Stimulated activated CD8-positive, alpha-beta memory T cell treated with anti-CD3 and anti-CD28 coated beads, Interleukin-15, amount 100 ng/mL, for 24 hours (primary cell): Measurements from ENCODE around the gene GASK1A.
"Not testable (repeated sequence)": the region's sequence is repeated elsewhere in the genome, so short reads cannot be mapped to it uniquely, and the experiment has no call there.

Source experiments
- DNase-seq: peaks from one replicate; pipeline ENCODE4 v3.0.0-alpha.2; 2020; ENCODE audit warnings: low read depth

Gene GASK1A

DNA sequence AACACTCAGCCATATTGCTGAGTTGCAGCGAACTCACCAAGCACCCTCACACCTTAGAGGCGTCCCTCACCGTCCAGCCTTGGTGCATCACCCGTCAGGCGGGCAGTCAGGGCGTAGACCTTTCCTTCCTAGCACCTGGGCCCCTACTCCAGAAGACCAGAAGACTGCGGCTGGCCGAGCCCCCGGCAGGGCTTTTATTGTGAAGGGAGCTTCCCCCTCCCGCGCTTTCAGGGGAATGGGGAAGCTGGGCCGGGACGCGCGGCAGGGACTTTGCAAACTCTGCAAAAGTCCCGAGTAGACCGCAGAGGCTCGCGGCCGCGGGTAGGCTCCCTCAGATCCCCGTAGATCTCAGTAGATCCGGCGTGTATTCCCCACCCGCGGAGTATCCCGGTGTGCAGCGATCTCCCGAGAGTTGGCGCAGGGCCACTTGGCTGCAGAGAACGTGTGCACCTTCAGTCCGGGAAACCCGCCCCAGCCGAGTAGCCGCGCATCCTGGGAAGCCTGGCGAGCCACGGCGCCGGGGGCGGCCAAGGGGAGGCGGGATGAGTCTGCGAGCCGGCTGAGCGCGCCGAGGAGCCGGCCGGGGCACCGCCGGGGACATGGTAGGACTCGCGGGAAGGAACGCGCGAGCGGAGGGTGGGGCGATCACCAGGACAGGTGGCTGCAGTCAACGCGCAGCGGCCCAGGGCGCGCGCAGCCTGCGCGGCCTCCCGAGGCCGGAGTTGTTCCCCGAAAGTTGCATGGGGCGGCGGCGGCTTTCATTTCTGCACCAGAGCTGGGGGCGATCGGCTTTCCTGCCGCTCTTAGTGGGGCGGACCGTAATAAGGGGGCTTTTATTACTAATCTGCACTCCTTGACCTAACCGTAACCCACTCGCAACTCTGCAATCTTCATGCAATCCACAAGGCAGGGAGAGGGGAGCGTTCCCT lies at the start of gene GASK1A:
TSS of gene GASK1A (plus strand) at position 268 of the 929 bp plus-strand sequence. CDS start at position 600, 332 bp downstream.
- no peak for DNase-seq

DNA sequence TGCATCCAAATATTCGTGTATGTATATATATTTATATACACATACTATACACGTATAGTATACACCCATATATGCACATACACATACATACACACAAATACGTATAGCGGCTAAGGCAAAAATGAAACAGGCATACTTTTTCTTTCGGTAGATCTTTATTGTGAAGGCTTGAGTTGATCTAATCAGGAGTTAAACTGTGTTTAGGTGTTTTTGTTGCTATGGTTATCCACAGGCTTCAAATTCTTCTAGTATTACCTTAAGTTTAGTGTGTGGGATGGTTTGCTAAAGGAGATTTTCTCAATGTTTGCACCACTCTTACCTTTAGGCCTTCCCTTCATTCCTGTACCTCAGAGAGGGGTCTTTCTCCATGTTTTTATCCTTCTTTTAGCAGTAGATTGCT lies 45.0 kb upstream of the GASK1A start:
- no peak for DNase-seq

DNA sequence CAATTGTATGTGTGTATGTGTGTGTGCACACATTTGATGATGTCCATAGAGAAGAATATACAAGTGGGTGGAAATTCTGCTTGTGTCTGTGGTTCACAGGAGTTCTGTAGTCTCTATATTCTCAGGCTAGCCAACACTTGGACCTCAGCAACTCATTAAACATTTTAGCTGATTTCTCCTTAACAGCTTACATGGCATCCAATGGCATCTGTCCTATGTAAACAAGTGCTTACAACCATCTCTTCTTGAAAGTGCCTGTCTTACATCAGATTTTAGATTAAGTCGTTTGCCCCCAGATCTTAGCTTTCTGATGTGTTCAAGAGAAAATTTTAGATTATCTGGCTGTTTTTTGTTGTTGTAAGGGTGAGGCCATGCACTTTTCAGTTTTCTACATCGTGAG lies 44.2 kb upstream of the GASK1A start:
- DNase-seq = no peak

DNA sequence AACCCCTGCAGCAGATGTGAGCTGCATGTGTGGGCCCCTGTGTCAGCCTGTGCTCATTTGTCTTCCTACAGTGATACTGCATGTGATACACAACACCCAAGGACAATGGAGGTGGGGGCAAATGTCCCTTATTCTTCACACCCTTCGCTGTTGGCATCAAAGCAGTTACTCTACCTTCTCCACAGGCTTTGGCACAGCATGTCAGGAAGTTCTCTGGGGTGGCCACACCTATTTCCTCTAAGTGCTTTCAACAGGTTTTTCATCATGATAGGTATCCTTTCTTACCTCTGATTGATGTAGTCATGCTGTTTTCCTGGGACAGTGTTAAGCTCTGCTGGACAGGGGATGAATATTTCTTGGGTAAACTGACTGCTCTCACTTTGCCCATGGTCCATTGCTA lies 43.6 kb upstream of the GASK1A start:
- DNase-seq = no peak

DNA sequence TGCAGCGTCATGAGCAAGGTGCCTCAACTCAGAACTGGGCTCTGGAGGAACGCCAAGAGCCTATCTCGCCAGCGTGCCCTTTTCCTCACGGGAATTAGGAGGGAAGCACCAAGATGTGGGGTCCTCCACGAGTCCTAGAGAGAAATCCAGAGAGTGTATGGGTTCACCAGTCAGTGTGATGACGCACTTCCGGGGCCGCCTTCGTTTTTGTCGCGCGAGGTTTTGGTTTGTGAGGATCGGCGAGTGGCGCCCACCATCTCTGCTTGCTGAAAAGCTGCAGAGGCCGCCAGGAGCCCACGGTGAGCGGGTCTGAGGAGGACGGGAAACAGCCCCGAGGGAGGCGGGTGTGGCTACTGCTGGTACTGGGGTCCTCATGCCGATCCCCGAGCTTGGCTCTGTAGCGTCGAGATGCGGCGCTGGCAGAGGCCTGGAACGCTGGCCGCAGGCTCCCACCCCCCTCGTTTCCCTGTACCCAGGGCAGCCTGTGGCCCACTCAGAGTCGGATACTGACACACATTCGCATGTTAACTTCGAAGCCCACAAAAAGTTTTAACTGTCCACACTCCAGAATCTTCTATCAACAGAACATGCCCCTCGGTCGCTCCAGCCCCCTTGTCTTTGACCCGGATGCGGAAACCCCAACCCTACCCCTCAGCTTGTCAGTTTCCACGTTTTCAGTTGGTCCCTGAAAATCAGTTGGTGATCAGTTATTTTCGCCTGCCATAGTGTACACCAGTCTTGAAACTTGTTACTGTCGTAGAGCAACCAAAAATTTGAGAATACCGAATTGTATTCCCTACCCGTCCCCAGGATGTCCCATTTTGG lies 42.7 kb upstream of the GASK1A start:
- no peak for DNase-seq

DNA sequence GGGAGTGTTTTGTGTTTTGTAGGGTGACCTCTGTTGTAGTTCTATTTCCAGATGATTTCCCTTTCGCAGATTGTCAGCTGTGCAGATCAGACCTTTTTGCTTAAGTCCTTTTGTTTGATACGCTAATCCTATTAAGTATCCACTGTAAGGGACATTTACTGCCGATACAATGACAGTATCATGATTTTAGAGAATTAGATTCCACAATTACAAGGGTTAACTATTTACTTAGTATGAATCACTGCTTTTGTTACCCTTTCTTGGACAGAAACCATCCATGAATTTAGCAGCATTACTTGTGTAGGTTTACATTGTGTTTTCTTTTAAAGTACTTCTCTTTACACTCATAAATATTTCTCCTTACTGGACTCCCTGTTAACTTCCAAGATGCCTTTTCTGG lies 41.8 kb upstream of the GASK1A start:
- no peak for DNase-seq

DNA sequence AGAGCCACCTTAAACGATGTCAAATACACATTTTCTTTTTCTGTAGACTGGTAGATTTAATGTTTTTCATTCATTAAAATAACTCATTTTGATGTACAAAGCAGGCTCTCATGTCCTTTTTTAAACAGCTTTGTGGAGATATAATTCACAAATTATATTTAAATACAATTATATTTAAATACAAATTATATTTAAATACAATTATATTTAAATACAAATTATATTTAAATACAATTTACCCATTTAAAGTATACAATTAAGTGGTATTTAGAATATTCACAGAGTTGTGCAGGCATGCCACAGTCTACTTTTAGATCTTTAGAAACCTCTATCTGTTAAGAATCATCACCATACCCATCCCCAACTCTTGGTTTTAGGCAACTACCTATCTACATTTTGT lies 36.4 kb upstream of the GASK1A start:
- no peak for DNase-seq

DNA sequence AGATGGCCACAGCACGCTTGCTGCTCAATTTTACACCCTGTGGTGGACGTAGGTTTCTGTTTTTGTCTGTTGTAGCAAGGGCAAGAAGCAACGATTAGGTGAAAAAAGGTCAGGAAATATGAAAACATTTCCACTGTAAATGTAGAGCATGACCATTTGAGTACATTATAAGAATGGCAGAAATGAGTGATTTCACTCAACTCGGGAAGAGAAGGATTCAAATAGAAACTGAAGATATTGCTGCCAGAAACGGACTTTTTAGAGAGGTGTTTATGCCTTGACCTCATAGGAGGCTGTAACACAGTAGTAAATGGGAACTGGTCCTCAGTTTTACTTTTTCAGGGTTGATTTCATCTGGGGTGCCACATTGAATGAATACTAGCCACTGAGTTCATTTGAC lies 33.1 kb upstream of the GASK1A start:
- DNase-seq = no peak

DNA sequence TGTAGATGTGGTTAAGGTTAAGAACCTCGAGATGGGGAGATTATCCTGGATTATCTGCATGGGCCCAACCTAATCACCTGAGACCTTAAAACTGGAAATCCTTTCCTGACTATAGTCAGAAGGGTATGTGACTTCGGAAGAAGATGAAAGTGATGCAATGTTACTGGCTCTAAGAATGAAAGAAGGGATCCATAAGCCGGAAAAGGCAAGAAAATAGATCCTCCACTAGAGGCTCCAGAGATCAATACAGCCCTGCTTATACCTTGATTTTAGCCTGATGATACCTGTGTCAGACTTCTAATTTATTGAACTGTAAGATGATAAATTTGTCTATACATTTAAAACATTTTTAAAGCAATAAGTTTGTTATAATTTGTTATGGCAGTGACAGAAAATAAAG lies 21.5 kb upstream of the GASK1A start:
- no peak for DNase-seq

DNA sequence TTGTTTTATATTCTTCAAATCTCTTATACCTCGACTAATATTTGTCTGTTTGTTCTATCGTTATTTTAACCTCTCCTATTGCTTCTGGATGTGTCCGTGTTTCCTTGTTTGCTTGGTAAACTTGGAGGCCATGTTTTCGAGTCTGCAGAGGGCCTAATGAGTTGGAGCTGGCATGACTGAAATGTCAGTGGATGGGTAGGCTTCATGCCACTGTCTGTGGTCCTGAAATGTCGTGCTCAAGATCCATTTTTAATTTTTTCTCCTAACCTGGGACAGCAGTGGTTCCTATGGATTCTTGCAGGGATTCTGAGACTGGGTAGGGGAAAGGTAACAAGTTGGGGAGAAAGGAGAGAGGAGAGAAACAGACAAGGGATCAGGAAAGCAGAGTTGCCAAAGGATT lies 18.8 kb upstream of the GASK1A start:
- DNase-seq = no peak

DNA sequence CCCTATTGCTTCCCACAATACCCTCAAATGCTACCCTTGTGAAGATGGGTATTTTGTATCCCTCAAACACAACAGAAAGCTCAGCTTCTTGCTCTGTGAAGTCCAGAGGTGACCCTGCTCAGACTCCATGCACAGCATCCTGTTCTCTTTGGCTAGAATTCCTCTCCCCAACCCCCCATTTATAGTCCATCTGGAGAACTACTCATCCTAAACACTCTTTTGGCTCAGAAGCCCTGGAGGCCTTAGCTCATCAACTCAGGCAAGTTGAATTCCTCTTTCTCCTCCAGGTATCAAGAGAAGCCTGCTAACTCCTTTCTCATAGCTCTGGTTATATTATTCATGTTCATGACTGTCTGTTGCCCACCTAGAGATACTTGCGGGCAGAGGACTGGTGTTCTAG lies 18.3 kb upstream of the GASK1A start:
- DNase-seq = no peak

DNA sequence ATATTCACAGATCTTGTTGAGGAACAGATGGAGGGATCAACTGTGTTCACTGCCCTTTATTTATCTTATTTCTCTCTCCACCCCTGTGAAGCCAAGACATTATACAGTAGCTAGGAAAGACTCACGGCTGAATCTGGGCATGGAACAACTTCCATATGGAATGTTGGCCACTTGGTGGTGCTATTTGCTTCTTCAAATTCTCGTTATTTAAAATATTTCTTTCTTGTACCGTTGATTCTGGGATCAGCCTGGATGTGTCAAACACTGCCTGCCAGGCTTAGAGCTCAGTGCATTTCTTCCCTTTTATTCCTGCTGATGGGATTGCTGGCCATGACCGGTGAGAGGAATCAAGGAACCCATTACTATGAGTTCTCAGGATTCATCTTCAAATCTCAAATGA lies 17.5 kb upstream of the GASK1A start:
- no peak for DNase-seq

DNA sequence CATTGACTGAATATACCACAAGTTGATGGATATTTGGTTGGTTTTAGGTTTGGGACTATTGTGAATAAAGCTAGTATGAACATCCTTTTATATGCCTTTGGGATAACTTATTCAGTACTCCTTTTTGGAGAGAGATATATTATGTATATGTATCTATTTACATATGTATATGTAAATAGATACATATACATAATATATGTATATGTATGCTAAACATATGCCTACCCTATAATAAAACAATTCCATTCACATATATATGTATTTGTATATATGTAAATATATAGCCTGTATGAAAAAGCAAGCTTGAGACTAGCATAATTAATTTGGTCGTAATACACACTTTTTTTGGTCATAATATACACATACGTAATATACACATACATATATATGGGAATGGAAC lies 15.8 kb upstream of the GASK1A start:
- DNase-seq = no peak

DNA sequence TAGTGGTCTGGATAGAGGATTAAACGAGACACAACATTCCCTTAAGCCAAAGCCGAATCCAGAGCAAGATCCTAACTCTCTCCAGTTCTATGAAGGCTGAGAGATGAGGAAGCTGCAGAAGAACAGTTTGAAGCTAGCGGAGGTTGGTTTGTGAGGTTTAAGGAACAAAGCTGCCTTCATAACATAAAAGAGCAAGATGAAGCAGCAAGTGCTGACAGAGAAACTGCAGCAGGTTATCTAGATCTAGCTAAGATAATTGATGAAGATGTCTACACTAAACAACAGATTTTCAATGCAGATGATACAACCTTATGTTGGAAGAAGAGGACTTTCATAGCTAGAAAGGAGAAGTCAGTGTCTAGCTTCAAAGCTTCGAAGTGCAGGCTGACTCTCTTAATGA lies 14.8 kb upstream of the GASK1A start:
- no peak for DNase-seq

DNA sequence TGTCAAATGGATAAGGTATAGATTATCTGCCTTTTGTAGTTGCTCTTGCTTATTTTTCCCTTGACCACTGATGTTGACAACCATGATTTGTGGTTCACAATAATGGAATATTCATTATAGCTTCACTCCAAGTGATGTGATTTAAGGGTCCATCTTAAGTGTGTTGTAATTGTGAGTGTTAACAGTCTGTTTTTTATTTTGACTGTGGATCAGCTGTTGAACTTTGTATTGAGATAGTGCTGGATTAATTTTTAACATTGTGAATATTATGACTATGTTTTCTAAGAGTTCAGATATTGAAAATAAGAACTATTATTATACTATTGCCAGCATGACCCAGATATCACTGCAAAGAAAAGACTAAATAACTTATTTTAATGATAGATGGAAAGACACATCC lies 8.6 kb upstream of the GASK1A start:
- no peak for DNase-seq

DNA sequence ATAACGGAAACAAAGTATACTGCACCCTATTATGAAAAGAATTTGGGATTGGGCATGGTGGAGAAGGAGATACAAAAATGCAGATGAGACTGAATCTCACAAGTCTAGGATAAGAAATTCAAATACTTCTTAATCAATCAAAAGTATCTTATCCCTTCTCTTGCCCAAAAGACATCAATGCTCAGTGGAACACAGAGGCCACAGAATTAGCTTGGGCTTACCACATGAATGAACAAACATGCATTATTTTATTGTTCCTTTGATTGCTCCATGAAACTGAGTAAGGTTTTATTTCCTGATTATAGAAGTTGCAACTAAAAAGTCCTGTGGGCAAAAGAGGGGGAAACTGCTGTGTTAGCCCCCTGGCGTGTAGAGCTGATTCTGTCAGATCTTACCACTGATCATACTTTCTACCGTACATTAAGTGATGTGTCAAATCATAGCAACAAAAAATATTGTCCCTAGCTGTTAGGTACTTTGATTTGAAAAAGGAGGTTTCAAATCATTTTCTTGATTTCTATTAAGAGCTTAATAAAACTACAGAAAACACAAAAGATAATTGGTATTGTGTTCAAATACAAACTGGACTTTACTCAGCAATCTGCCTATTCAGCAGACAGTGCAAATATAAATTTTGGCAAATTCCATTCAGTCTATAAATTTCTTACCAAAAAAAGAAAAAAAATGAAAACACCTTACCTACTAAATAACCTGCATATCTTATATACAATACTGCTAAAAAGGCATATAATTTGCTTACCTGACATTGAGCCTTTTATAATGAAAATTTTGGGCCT lies 7.9 kb upstream of the GASK1A start:
- DNase-seq = no peak

DNA sequence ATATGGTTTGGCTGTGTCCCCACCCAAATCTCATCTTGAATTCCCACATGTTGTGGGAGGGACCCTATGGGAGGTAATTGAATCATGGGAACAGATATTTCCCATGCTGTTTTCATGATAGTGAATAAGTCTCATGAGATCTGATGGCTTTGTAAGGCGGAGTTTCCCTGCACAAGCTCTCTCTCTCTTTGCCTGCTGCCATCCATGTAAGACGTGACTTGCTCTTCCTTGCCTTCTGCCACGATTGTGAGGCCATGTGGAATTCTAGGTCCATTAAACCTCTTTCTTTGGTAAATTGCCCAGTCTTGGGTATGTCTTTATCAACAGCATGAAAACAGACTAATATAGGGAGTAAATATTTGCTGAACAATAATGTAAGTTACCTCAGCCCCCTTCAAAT lies 4.2 kb upstream of the GASK1A start:
- not testable (repeated sequence) for DNase-seq

DNA sequence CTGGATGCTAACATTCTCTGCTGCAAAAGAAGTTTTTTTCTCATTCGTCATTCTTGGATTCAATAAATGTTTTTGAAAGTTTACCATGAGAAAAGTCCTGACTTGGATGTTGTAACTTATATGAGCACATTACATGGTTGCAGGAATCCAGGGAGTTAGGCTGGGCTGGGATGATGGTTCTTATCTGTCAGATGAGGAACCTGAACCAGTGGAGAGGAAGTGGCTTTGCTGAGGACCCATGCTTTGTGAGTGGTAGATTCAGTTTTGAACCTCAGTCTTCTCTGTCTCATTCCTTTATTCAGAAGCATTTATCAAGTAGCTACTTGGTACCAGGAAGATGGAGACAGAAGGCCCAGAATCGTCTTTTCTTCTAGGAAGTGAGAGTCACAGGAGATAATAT lies 3.7 kb upstream of the GASK1A start:
- no peak for DNase-seq

DNA sequence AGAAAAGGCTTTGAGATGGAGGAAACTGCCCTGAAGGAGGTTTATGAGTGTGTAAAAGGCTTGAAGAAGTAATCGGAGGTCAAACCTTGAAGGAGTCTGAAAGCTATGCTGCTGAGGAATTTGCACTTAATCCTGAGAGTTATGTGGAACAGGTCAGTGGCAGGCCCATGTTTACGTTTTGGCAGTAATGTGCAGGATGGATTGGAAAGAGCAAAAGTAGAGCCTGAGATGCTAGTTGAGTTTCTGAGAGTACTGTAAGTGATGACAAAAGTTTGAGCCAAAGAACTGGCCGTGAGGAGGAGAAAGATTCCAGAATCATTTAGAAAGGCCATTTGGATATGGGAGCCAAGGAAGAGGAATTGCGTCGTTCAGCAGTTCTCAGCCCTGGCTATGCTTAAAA lies 3.2 kb upstream of the GASK1A start:
- DNase-seq = no peak

DNA sequence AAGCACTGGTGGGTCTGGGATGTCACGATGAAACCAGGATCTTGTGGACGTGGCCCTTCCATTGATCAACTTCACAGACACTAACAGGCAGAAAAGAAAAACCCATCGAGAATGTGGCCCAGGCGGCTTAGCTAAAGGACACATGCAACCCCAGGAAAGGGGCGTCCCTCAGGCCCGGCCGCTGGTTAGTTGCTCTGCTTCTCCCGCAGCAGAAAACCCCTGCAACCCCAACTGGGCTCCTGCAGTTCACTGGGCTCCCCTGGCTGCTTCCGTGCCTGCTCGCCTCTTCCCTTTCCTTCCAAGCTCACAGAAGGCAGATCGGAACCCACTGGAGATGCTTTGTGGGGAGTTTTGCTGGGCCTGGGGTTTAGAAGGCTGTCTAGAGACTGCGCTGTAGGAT lies 1.1 kb downstream of the GASK1A start:
- no peak for DNase-seq

DNA sequence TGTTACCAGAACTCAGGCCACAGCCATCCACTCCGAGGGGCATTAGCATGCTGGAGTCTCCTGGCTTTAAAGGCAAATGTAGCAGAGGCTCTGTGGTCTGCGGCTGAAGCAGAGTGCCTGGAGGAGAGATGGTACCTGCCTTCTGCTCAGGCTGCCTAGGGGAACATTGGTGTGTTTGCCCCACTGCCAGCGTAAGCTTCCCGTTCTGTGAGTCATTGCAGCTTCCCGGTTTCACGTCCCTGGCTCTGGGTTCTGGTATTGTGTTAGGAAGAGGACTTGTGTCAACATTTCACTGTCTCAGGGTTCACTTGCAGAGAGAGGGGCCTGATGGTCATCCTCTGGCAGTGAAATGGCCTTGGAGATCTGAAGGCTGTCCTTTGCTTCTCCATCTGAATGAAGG lies 1.8 kb downstream of the GASK1A start:
- no peak for DNase-seq

DNA sequence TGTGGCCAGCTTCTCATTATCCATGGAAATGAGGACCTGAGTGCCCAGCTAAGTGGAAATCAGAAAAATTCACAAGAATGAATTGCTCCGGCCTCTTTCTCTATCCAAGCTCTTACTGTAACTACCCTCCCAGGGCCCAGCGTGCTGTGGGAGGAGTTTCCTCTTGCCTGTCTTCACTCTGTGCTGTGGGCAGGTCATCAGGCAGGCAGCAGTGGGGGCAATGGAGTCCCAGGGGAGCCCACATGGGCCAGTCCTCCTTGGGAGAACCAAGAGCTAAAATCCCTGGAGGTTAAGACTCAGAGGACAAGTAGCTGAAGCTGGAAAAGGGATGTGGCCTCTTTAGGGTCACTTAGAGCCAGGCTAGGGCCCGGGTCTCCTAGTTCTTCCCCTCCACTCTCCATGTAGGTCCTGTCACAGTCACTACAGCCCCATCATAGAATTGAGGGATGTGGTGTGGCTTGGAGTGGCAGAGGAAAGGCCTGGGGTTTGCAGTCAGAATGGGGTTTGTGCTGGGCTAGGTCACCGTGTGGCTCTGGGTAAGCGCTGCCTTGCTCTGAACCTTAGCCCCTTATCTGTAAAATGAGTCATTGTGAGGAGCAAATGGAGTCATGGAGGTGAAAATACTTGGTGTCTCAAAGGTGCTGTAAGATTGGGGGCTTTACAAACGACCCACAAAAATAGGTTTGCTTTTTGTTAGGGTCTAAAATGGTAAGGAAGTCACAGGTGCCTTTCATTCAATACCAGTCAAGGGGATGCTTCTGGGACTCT lies 3.7 kb downstream of the GASK1A start:
- DNase-seq = no peak
